Activated T-helper 1 cell treated with Interleukin-2 at 50 U/mL for 16 hours (primary cell): ENCODE measurements around the gene RPLP2.

Source experiments
- DNase-seq: peaks from one replicate; pipeline ENCODE4 v3.0.0-alpha.2; 2020; ENCODE audit warnings: low read depth

RPLP2 gene

GRCh38 chr11:791658-792534 is 17.9 kb upstream of the RPLP2 start:
- no peak for DNase-seq

GRCh38 chr11:792535-792821 is 17.3 kb upstream of the RPLP2 start:
- DNase-seq: no peak

GRCh38 chr11:792873-793272 is 16.9 kb upstream of the RPLP2 start:
- no peak for DNase-seq

DNA sequence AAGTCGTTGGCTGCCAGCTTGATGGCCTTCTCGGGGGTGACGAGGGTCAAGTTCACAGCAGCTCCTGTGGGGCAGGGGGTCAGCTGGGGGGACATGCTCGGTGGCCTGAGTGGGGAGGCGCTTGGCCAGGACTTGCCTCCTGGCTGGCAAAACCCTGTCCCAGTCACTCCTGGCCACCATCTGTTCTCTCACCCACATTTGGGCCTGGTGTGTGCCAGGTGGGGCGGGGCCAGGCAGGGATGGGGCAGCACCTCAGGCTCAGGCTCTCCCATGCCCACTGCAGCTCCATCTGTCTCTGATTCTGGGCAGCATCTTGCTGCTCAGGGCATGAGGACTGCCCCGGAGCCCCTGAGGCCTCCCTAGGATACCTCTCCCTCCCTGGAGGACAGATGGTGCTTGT is 16.2 kb upstream of the RPLP2 start:
- no peak for DNase-seq

GRCh38 chr11:794013-794765 is 15.6 kb upstream of the RPLP2 start:
- DNase-seq: no peak

DNA sequence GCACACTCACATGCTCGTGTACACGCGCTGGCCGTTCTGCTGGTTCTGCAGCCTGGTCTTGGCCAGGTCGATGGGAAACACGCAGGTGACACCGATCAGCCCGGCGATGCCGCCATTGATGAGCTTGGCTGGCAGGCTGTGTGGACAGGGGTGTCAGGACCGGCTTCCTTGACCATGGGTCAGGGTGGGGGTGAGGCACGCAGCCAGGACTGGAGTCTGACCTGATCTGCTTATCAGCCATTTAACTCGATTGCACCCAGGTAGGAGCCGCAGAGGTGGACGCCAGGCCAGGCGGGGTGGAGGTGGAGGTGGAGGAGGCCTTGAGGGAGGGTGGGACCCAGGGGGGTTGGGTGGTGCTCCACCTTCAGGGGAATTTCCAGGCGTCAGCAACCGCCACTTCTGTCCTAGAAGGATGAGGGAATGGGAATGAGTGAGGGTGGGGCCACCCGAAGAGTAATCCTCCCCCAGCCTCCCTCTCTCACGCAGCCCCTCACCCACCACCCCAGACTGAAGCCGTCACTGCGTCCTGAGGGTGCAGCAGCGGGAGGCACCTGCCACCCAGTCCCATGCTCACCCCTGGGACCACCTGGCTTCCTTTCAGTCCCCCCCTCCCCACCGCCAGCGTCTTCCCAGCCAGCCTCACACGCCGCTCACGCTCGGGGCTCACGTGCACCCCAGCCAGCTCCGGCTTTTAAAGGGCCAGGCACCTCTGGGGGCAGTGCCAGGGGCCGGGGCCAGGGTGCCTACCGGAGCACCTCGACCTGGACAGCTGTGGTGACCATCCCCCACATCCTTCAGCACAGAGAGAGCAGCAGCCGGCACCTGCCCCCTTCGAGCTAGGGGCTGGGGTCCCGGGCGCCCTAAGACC is 14.8 kb upstream of the RPLP2 start:
- DNase-seq: no peak

- peak; percentile 64 for DNase-seq
Observed at GRCh38 chr11:795634-796564, 13.9 kb upstream of the RPLP2 start.

GRCh38 chr11:796565-797295 is 13.0 kb upstream of the RPLP2 start:
- no peak for DNase-seq

- DNase-seq: peak; percentile 52
Observed at GRCh38 chr11:797296-798092, 12.3 kb upstream of the RPLP2 start.

DNA sequence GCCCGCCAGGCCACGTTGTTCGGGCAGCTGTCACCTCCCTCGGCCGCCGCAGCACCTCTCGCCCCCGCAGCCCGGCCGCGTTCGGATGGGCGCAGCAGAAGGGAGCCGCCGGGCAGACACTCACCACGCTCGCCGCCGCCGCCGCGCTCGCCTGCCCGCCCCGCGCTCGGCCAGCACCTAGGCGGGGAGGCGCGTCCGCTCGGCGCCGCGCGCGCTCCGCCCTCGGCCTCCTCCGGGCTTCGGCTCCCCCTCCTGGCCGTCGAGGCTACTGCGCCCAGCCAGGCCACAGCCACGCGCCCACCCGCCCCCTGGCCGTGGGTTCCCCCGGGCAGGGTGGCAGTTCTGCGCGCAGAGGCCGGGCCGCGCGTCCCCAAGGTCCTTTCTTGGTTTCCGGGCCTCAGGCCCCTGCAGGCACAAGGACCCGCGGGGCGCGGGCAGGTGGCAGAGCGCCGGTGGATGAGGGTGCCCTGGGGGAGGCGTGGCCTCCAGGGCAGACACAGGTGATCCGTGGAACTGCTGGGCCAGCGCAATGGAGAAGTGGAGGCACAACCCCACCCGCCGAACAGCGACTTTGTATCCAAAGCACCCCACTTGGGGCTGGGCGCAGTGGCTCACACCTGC is 11.6 kb upstream of the RPLP2 start, which contains the start of gene SLC25A22:
SLC25A22 (minus strand) TSS at position 189 of the 621 bp plus-strand sequence. CDS start 3,275 bp downstream, outside the sequence.
- peak; percentile 78 for DNase-seq

DNA sequence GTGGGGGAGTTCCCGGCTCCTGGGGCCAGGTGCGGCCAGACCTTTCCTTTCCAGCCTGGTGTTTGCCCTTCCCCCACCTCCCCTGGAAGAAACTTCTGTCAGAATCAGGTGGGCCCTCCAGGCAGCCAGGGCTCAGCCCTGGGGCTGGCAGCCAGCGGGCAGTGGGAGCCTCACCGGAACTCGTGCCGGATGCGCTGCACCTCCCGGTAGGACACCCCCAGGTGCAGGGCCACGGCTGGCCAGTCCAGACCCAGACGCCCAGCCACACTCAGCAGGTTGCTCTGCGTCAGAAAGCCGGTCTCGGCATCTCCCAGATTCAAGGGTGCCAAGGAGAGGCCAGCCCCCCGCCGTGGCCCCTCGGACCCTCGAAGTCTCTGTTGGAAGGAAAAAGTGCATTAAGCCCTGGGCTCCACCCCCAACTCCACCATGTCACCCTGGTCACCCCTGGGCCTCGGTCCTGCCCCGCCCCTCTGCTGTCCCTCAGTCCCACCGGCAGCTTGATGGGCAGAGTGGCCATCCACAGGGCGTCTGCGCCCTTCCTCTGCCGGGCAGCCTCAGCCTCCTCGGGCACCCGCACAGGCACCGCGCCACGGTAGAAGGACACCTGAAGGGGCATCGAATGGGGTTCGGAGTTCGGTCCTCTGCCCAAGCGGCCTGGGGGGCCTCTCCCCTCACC is 10.0 kb upstream of the RPLP2 start:
- no peak for DNase-seq

- no peak for DNase-seq
Observed at GRCh38 chr11:800473-800872, 9.3 kb upstream of the RPLP2 start.

DNA sequence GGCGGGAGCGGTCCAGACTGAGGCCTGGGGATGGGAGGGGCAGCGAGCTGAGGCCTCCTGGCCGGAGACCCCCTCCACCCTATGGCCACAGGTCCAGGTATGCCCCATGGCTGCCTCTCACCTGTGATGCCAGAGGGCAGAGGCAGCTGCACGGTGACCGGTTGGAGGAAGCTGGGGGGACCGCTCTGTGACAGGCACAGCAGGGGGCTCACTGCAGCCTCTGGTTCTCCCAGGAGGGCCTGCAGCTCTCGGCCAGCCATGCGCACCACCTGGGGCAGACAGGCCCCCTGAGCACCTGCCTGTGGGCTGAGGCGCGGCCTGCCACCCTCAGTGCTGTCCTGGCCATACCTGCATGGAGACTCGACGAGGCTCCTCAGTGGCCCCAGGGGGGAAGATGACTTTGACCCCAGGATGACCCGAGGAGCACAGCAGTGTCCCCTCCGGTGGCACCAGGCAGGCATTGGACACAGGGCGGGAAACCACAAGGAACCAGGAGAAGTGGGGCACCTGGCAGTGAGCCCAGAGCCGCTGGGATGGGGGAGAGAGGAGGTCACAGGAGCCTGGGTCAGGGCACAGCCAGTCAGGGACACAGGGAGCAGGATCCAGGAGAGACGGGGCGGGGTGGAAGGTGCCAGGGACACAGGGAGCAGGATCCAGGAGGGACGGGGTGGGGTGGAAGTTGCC is 8.5 kb upstream of the RPLP2 start:
- DNase-seq: no peak

DNA sequence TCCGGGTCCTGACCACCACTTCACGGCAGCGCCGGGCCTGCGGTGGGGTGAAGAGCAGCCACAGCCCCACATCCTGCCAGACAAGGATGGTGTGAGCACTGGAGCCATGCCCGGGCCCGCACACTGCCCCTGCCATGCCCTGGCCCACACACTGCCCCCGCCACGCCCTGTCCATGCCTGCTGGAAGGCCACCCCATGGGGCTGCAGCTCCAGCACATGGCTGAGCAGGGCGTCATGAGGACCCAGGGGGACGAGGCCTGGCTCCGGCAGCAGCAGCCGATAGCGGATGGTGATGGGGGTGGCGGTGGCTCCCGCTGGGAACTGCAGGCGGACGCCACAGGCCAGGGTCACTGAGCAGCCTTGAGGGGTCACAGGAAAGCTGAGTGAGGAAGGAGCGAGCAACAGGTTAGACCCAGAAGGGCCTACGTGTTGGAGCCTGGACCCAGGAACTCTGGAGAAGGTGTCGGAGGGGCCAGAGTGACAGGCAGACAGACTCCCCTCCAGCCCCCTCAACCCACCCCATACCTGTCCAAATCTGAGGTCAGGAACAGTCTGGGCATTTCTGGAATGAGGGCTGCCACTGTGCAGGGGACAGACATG is 7.6 kb upstream of the RPLP2 start:
- no peak for DNase-seq

- DNase-seq: no peak
Observed at GRCh38 chr11:802693-803466, 6.9 kb upstream of the RPLP2 start.

DNA sequence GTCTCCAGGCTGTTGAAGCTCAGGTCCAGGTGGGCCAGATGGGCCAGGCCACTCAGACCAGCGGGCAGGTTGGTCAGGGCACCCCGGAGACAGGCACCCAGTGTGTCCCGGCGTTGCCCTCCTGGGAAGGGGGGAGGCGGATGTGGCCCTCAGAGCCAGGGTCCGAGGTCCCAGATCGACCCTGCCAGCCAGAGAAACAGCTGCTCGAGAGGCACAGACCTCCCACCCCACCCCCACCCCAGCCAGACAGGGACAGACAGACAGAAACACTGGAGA is 6.4 kb upstream of the RPLP2 start:
- DNase-seq: no peak
